Neutrophil (primary cell): ENCODE results near the gene GATA1.

Source experiments
- H3K27ac ChIP-seq: fragments of 200-600 bp; sonication (generic); 2 replicates; pipeline ENCODE4 v1.5.1; 2016; ENCODE audit warnings: mild to moderate bottlenecking, moderate library complexity
- H3K27me3 ChIP-seq: fragments of 200-600 bp; sonication (generic); 2 replicates; pipeline ENCODE4 v1.6.0; 2016; ENCODE audit warnings: mild to moderate bottlenecking
- H3K36me3 ChIP-seq: fragments of 200-600 bp; sonication (generic); 2 replicates; pipeline ENCODE4 v1.5.1; 2017
- H3K4me1 ChIP-seq, 2 experiments: fragments of 200-600 bp in 1 of 2; sonication (generic) in 1 of 2; 1 replicate in 1 of 2; 2 replicates in 1 of 2; pipeline versions ENCODE4 v1.5.1 to v1.6.1; 2013 to 2016; ENCODE audit warnings: low read depth in 1 of 2, low read length in 1 of 2, mild to moderate bottlenecking in 1 of 2, moderate library complexity in 1 of 2; ENCODE audit not compliant: control insufficient read depth in 1 of 2, insufficient read depth in 1 of 2
- H3K4me3 ChIP-seq, 2 experiments: fragments of 200-600 bp in 1 of 2; sonication (generic) in 1 of 2; 1 replicate in 1 of 2; 2 replicates in 1 of 2; pipeline ENCODE4 v1.5.1; 2013 to 2016; ENCODE audit warnings: low read depth in 1 of 2, low read length in 1 of 2, mild to moderate bottlenecking in 1 of 2, moderate library complexity in 1 of 2
- H3K9me3 ChIP-seq: fragments of 200-600 bp; sonication (generic); 2 replicates; pipeline ENCODE4 v1.5.1; 2016
- TF ChIP-seq, protein P1 (sequence below): fragments of 200-600 bp; sonication (generic); IDR thresholded peaks from 2 replicates; pipeline ENCODE4 v1.5.1; 2016; ENCODE audit warnings: antibody characterized with exemption

GATA1 gene

GRCh38 chrX:48772602-48773001, 13.8 kb upstream of the GATA1 start:
- Histone ChIP-seq H3K27ac (no peak overlapping the region), H3K36me3 (no peaks in the 10 kb centered on the region), H3K4me3 (no peak overlapping the region), H3K27me3 (no peaks in the 10 kb centered on the region), H3K4me1 (no peaks in the 10 kb centered on the region), H3K9me3 (no peaks in the 10 kb centered on the region)
- TF ChIP-seq, protein P1, sequence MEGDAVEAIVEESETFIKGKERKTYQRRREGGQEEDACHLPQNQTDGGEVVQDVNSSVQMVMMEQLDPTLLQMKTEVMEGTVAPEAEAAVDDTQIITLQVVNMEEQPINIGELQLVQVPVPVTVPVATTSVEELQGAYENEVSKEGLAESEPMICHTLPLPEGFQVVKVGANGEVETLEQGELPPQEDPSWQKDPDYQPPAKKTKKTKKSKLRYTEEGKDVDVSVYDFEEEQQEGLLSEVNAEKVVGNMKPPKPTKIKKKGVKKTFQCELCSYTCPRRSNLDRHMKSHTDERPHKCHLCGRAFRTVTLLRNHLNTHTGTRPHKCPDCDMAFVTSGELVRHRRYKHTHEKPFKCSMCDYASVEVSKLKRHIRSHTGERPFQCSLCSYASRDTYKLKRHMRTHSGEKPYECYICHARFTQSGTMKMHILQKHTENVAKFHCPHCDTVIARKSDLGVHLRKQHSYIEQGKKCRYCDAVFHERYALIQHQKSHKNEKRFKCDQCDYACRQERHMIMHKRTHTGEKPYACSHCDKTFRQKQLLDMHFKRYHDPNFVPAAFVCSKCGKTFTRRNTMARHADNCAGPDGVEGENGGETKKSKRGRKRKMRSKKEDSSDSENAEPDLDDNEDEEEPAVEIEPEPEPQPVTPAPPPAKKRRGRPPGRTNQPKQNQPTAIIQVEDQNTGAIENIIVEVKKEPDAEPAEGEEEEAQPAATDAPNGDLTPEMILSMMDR = no peak

- H3K4me1 ChIP-seq = no peaks in the 10 kb centered on the region
- no peak overlapping the region for H3K4me3 ChIP-seq
- no peak overlapping the region for H3K27ac ChIP-seq
- H3K36me3 ChIP-seq = no peaks in the 10 kb centered on the region
- TF ChIP-seq, protein P1 = no peak
- no peaks in the 10 kb centered on the region for H3K9me3 ChIP-seq
- H3K27me3 ChIP-seq = no peaks in the 10 kb centered on the region
Measured at GRCh38 chrX:48776818-48777439, 9.5 kb upstream of the GATA1 start.

DNA sequence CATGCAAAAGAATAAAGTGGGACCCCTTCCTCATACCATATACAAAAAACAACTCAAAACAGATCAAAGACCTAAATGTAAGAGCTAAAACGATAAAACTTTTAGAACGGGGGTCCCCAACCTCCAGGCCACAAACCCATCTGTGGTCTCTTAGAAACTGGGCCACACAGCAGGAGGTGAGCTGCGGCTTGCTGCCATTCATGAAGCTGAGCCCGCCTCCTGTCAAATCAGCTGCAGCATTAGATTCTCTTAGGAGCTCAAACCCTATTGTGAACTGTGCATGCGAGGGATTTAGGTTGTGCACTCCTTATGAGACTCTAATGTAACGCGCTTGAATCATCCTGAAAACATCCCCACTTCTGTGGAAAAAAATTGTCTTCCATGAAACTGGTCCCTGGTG, 7.0 kb upstream of the GATA1 start:
- Histone ChIP-seq H3K27ac (no peak overlapping the region), H3K4me1 (no peaks in the 10 kb centered on the region), H3K36me3 (no peaks in the 10 kb centered on the region), H3K4me3 (no peak overlapping the region), H3K9me3 (no peaks in the 10 kb centered on the region), H3K27me3 (no peaks in the 10 kb centered on the region)
- TF ChIP-seq, protein P1 = no peak

GRCh38 chrX:48781705-48782104, 4.7 kb upstream of the GATA1 start:
- H3K27ac ChIP-seq = no peak overlapping the region
- H3K4me3 ChIP-seq = no peak overlapping the region
- no peaks in the 10 kb centered on the region for H3K4me1 ChIP-seq
- H3K27me3 ChIP-seq = no peaks in the 10 kb centered on the region
- H3K9me3 ChIP-seq = no peaks in the 10 kb centered on the region
- TF ChIP-seq, protein P1 = no peak
- H3K36me3 ChIP-seq = no peaks in the 10 kb centered on the region

- H3K27me3 ChIP-seq = no peaks in the 10 kb centered on the region
- H3K9me3 ChIP-seq = no peaks in the 10 kb centered on the region
Measured at GRCh38 chrX:48782216-48782615, 4.2 kb upstream of the GATA1 start.

More at GRCh38 chrX:48782216-48782615, 4.2 kb upstream of the GATA1 start:
- H3K4me1 ChIP-seq = no peaks in the 10 kb centered on the region
- TF ChIP-seq, protein P1 = no peak
- no peaks in the 10 kb centered on the region for H3K36me3 ChIP-seq
- no peak overlapping the region for H3K4me3 ChIP-seq
- H3K27ac ChIP-seq = no peak overlapping the region
